ENCODE measurements around the gene ZNF200. TPM values are rescaled to one million over a fixed set of nuclear protein-coding genes. Genes with fewer than 3 reads are reported as not detected.

The ZNF200 gene
- total and polyA plus RNA-seq, 2 of the 13 experiments (the other 11 are each of a cell fraction or from before 2014, with no cell fraction given): 3.5 to 16.5 TPM

DNA sequence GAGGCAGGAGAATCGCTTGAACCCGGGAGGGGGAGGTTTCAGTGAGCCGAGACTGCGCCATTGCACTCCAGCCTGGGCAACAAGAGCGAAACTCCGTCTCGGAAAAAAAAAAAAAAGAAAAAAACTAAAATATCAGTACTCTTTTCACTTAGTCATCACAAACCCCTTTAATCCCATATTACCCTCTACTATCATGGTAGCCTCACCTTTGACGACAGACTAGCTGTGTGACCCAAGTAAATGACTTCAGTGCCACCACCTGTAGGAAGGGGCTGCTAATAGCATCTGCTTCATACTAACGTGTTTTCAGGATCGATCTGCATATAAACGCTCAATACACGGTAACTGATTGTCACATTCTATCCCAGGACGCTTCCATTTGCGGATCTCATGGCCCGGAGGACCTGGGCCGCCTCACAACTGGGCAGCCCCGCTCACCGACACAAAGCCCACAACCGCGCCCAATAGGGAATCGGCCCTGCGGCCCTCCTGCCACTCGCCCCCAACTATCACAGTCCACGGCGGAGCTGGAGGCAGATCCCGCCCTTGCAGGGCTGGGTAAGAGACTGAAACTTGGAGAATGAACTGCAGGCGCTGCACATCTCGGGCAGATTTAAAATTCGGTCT lies 47.3 kb upstream of the ZNF200 start (continued):
- 0 out of 2 replicates have a peak, but pooled peaks have one; percentile 32 for TF ChIP-seq ZNF275 (CRISPR knock-in tag; IDR thresholded peaks at IDR 0.05; ENCODE audit: borderline replicate concordance)
- peak; percentile 41; the same call in 1 of the 2 replicates for TF ChIP-seq ZNF34 (CRISPR knock-in tag; IDR thresholded peaks at IDR 0.05; ENCODE audit: borderline replicate concordance)
- 0 out of 2 replicates have a peak, but pooled peaks have one; percentile 33 for TF ChIP-seq MED13 (CRISPR knock-in tag; IDR thresholded peaks at IDR 0.05)
- no peak for TF ChIP-seq ARNT2 (CRISPR knock-in tag; IDR thresholded peaks at IDR 0.05; ENCODE audit: low read depth)
- TF ChIP-seq NFIC (IDR thresholded peaks at IDR 0.05; ENCODE audit: low read length): no peak
- TF ChIP-seq ZNF501 (CRISPR knock-in tag; IDR thresholded peaks at IDR 0.05): peak; percentile 17; the same call in 1 of the 2 replicates
- peak; percentile 80 for TF ChIP-seq ZFY (CRISPR knock-in tag; IDR thresholded peaks at IDR 0.05)
- no peak for TF ChIP-seq ZNF510 (CRISPR knock-in tag; IDR thresholded peaks at IDR 0.05; ENCODE audit: low read depth)
- 0 out of 2 replicates have a peak, but pooled peaks have one; percentile 21 for TF ChIP-seq ETS1 (CRISPR knock-in tag; IDR thresholded peaks at IDR 0.05)
- no peak for TF ChIP-seq EZH2 (conservative IDR thresholded peaks at IDR 0.05; ENCODE audit: low read depth, low read length)
- TF ChIP-seq MAFF (IDR thresholded peaks at IDR 0.05; ENCODE audit: low read depth, low read length): 0 out of 2 replicates have a peak, but pooled peaks have one; percentile 13
- no peak for TF ChIP-seq ZNF768 (CRISPR knock-in tag; IDR thresholded peaks at IDR 0.05)
- no peak; the same call in 1 of the 2 replicates for TF ChIP-seq ZNF567 (CRISPR knock-in tag; IDR thresholded peaks at IDR 0.05; ENCODE audit: borderline replicate concordance)
- TF ChIP-seq, protein P1, sequence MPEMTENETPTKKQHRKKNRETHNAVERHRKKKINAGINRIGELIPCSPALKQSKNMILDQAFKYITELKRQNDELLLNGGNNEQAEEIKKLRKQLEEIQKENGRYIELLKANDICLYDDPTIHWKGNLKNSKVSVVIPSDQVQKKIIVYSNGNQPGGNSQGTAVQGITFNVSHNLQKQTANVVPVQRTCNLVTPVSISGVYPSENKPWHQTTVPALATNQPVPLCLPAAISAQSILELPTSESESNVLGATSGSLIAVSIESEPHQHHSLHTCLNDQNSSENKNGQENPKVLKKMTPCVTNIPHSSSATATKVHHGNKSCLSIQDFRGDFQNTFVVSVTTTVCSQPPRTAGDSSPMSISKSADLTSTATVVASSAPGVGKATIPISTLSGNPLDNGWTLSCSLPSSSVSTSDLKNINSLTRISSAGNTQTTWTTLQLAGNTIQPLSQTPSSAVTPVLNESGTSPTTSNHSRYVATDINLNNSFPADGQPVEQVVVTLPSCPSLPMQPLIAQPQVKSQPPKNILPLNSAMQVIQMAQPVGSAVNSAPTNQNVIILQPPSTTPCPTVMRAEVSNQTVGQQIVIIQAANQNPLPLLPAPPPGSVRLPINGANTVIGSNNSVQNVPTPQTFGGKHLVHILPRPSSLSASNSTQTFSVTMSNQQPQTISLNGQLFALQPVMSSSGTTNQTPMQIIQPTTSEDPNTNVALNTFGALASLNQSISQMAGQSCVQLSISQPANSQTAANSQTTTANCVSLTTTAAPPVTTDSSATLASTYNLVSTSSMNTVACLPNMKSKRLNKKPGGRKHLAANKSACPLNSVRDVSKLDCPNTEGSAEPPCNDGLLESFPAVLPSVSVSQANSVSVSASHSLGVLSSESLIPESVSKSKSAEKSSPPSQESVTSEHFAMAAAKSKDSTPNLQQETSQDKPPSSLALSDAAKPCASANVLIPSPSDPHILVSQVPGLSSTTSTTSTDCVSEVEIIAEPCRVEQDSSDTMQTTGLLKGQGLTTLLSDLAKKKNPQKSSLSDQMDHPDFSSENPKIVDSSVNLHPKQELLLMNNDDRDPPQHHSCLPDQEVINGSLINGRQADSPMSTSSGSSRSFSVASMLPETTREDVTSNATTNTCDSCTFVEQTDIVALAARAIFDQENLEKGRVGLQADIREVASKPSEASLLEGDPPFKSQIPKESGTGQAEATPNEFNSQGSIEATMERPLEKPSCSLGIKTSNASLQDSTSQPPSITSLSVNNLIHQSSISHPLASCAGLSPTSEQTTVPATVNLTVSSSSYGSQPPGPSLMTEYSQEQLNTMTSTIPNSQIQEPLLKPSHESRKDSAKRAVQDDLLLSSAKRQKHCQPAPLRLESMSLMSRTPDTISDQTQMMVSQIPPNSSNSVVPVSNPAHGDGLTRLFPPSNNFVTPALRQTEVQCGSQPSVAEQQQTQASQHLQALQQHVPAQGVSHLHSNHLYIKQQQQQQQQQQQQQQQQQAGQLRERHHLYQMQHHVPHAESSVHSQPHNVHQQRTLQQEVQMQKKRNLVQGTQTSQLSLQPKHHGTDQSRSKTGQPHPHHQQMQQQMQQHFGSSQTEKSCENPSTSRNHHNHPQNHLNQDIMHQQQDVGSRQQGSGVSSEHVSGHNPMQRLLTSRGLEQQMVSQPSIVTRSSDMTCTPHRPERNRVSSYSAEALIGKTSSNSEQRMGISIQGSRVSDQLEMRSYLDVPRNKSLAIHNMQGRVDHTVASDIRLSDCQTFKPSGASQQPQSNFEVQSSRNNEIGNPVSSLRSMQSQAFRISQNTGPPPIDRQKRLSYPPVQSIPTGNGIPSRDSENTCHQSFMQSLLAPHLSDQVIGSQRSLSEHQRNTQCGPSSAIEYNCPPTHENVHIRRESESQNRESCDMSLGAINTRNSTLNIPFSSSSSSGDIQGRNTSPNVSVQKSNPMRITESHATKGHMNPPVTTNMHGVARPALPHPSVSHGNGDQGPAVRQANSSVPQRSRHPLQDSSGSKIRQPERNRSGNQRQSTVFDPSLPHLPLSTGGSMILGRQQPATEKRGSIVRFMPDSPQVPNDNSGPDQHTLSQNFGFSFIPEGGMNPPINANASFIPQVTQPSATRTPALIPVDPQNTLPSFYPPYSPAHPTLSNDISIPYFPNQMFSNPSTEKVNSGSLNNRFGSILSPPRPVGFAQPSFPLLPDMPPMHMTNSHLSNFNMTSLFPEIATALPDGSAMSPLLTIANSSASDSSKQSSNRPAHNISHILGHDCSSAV (CRISPR knock-in tag; IDR thresholded peaks at IDR 0.05; ENCODE audit: borderline replicate concordance): no peak
- no peak for TF ChIP-seq U2AF1 (optimal IDR thresholded peaks at IDR 0.05; ENCODE audit: low read depth, low read length)
- TF ChIP-seq ZNF616 (CRISPR knock-in tag; IDR thresholded peaks at IDR 0.05; ENCODE audit: low read depth): no peak
- no peak for TF ChIP-seq RBM39 (IDR thresholded peaks at IDR 0.05; ENCODE audit: low read depth, low read length, poor library complexity, severe bottlenecking)
- TF ChIP-seq ZNF44 (CRISPR knock-in tag; IDR thresholded peaks at IDR 0.05): no peak; the same call in 1 of the 2 replicates
- TF ChIP-seq ZNF749 (CRISPR knock-in tag; IDR thresholded peaks at IDR 0.05; ENCODE audit: borderline replicate concordance): peak; percentile 63; the same call in 1 of the 2 replicates

All from HepG2 (cell line).